Common myeloid progenitor, CD34-positive (primary cell): ENCODE results near the gene ASTN2.

ENCODE experiments used
- CTCF ChIA-PET: fragments of 350-600 bp; sonication (Branson Sonifier 250); formaldehyde crosslinking; loops from one replicate; lab custom pipeline; 2021; ENCODE audit warnings: antibody characterized with exemption; lab: Charles Lee
- POLR2A ChIA-PET: fragments of 350-600 bp; sonication (Branson Sonifier 250); formaldehyde crosslinking; loops from one replicate; lab custom pipeline; 2021; ENCODE audit warnings: antibody characterized with exemption; lab: Charles Lee
- DNase-seq, 3 donors: peaks; one replicate each; pipeline versions ENCODE4 v3.0.0 to v3.0.0-alpha.2; 2013
- H3K27ac ChIP-seq, 2 experiments: 1 replicate in 1 of 2; 2 replicates in 1 of 2; pipeline ENCODE4 v1.7.0; 2013; ENCODE audit warnings: inconsistent platforms in 2 of 2, low read length in 2 of 2, mild to moderate bottlenecking in 2 of 2, low read depth in 1 of 2, moderate library complexity in 1 of 2; ENCODE audit not compliant: severe bottlenecking in 2 of 2, insufficient read depth in 1 of 2, poor library complexity in 1 of 2
- H3K27me3 ChIP-seq, 5 experiments: replicated peaks in 2 of 5; 1 replicate in 3 of 5; 2 replicates in 2 of 5; pipeline versions ENCODE4 v1.6.1 to v1.7.0; 2013; ENCODE audit warnings: low read length in 4 of 5, mild to moderate bottlenecking in 2 of 5, moderate library complexity in 2 of 5, inconsistent platforms in 1 of 5; ENCODE audit not compliant: insufficient read depth in 5 of 5, control insufficient read depth in 4 of 5
- H3K36me3 ChIP-seq, 4 experiments: 1 replicate in 2 of 4; 2 replicates in 2 of 4; pipeline versions ENCODE4 v1.6.1 to v1.7.0; 2013; ENCODE audit warnings: low read length in 3 of 4, control low read depth in 1 of 4, mild to moderate bottlenecking in 1 of 4; ENCODE audit not compliant: control insufficient read depth in 4 of 4, insufficient read depth in 4 of 4
- H3K4me1 ChIP-seq, 4 experiments: 1 replicate in 3 of 4; 2 replicates in 1 of 4; pipeline versions ENCODE4 v1.6.1 to v1.7.1; 2013; ENCODE audit warnings: low read length in 3 of 4, mild to moderate bottlenecking in 3 of 4, control low read depth in 1 of 4, inconsistent platforms in 1 of 4, moderate library complexity in 1 of 4; ENCODE audit not compliant: control insufficient read depth in 4 of 4, insufficient read depth in 4 of 4; ENCODE audit errors: control extremely low read depth in 1 of 4
- H3K4me3 ChIP-seq, 7 experiments: 1 replicate in 4 of 7; 2 replicates in 3 of 7; pipeline versions ENCODE4 v1.5.1 to v1.7.0; 2013; ENCODE audit warnings: mild to moderate bottlenecking in 7 of 7, low read length in 6 of 7, moderate library complexity in 6 of 7, inconsistent platforms in 2 of 7, low read depth in 2 of 7, control low read depth in 1 of 7; ENCODE audit not compliant: insufficient read depth in 4 of 7, control insufficient read depth in 1 of 7; ENCODE audit errors: extremely low read depth in 1 of 7
- H3K9me3 ChIP-seq, 5 experiments: 1 replicate in 4 of 5; 2 replicates in 1 of 5; pipeline versions ENCODE4 v1.6.1 to v1.7.1; 2013; ENCODE audit warnings: low read length in 4 of 5, mild to moderate bottlenecking in 2 of 5, inconsistent platforms in 1 of 5, low read depth in 1 of 5, moderate library complexity in 1 of 5; ENCODE audit not compliant: control insufficient read depth in 4 of 5, insufficient read depth in 2 of 5; ENCODE audit errors: control extremely low read depth in 1 of 5
- WGBS: methylation state at CpG from one replicate; pipeline ENCODE4 v1.1.5; 2013; ENCODE audit not compliant: insufficient coverage; 5-methylcytosine and 5-hydroxymethylcytosine counted together

The ASTN2 gene

GRCh38 chr9:116623715-116624114 is 791.1 kb downstream of the ASTN2 start:
- CTCF ChIA-PET = no interaction called here
- Histone ChIP-seq H3K36me3 (no peaks in the 10 kb centered on the region), H3K27ac (no peak overlapping the region), H3K4me1 (no peaks in the 10 kb centered on the region), H3K9me3 (no peaks in the 10 kb centered on the region), H3K27me3 (no peaks in the 10 kb centered on the region), H3K4me3 (no peak overlapping the region)
- WGBS = 100% methylated on average over 3 of the region's 4 CpGs
- no peak for DNase-seq
- POLR2A ChIA-PET = no interaction called here

DNA sequence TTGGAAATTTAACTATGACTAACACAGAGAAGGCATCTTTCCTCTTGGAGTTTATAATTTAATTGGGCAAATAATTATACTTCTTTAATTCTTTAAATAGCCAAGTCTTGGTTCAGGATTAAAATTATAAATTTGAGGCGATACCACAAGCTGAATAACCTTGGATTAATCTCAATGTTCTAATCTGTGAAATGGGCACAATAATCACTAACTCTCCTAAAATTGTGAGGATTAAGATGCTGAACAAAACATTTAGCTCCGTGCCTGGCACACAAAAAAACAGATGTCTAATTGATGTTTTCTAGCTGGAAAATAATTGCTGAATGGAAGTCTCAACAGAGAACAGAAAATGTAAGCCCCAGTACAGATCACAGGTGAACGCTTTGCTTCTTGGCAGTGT is 797.5 kb downstream of the ASTN2 start:
- H3K4me1 ChIP-seq = no peaks in the 10 kb centered on the region
- no peak for DNase-seq
- no peaks in the 10 kb centered on the region for H3K36me3 ChIP-seq
- H3K27me3 ChIP-seq = no peaks in the 10 kb centered on the region
- no CpG with 5 or more reads among the region's 3 CpGs for WGBS
- no peak overlapping the region for H3K27ac ChIP-seq
- POLR2A ChIA-PET = no interaction called here
- H3K4me3 ChIP-seq = no peak overlapping the region
- CTCF ChIA-PET = no interaction called here
- H3K9me3 ChIP-seq = no peaks in the 10 kb centered on the region

DNA sequence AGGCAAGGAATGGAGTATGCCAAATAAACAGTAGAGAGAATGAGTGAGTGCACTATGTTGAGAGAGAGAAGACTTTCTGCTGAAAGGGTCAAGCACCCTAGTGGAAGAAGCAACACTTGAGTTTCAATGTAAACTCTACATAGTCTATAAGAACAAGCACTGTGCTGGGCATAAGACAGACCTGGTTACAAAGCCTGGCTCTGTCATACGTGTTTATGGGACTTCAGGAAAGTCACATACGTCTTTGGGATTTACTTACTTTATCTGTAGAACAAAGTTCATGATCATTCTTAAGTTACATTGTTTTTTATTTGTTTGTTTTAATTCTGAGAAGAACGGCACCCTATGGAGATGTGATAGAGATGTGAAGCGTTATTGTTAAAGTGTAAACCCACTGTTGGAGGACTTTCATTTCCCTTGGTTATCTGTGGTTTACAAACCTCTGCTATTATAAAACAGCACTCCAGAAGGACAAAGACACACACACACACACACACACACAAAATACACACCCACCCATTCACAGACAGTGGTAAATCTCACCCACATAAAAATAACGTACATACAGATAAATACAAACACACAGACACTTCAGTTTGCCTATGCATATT is 798.4 kb downstream of the ASTN2 start:
- Histone ChIP-seq H3K4me1 (no peaks in the 10 kb centered on the region), H3K27me3 (no peaks in the 10 kb centered on the region), H3K36me3 (no peaks in the 10 kb centered on the region), H3K27ac (no peak overlapping the region), H3K9me3 (no peaks in the 10 kb centered on the region), H3K4me3 (no peak overlapping the region)
- no peak for DNase-seq
- POLR2A ChIA-PET = no interaction called here
- WGBS = 90% methylated on average over 1 of the region's 5 CpGs
- CTCF ChIA-PET = no interaction called here

DNA sequence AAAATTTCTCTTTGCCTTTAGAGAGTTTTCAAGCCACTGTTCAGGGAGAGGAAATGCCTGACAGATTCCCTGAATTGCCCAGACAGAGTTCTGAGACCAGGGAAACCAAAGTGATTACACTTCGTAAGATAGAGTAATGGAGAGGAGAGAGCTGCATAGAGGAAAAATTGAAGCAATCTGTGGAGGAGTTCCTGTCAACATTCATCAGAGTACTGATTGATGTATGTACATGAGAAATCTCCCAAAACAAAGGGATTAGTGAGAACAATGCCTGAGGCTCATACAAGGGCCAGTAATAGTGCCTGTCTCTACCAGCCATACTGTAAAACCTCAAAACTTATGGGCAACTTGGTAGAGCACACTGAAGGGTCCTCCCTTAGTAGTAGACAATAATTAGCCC is 806.8 kb downstream of the ASTN2 start:
- POLR2A ChIA-PET = no interaction called here
- 86% methylated on average over 1 of the region's 1 CpG for WGBS

GRCh38 chr9:116605904-116606341 is 808.9 kb downstream of the ASTN2 start:
- WGBS = 96% methylated on average over 8 of the region's 10 CpGs
- Histone ChIP-seq H3K27ac (no peak overlapping the region), H3K9me3 (no peaks in the 10 kb centered on the region), H3K27me3 (no peaks in the 10 kb centered on the region), H3K4me1 (no peaks in the 10 kb centered on the region), H3K36me3 (no peaks in the 10 kb centered on the region), H3K4me3 (no peak overlapping the region)
- DNase-seq = no peak
- ChIA-PET CTCF (no interaction called here), POLR2A (no interaction called here)

More for the DNA sequence above, 806.8 kb downstream of the ASTN2 start:
- Histone ChIP-seq H3K36me3 (no peaks in the 10 kb centered on the region), H3K27me3 (no peaks in the 10 kb centered on the region), H3K9me3 (no peaks in the 10 kb centered on the region), H3K27ac (no peak overlapping the region), H3K4me1 (no peaks in the 10 kb centered on the region), H3K4me3 (no peak overlapping the region)
- no peak for DNase-seq
- CTCF ChIA-PET = no interaction called here

GRCh38 chr9:116605060-116605459 is 809.8 kb downstream of the ASTN2 start:
- Histone ChIP-seq H3K36me3 (no peaks in the 10 kb centered on the region), H3K4me3 (no peak overlapping the region), H3K9me3 (no peaks in the 10 kb centered on the region), H3K4me1 (no peaks in the 10 kb centered on the region), H3K27ac (no peak overlapping the region), H3K27me3 (no peaks in the 10 kb centered on the region)
- ChIA-PET CTCF (interaction anchor here (1.6 kb wide), 1 partner anchor 256 kb away, joined by 3 read pairs; no protein-coding TSS in a partner anchor), POLR2A (no interaction called here)
- DNase-seq = no peak
- 97% methylated on average over 3 of the region's 3 CpGs for WGBS

DNA sequence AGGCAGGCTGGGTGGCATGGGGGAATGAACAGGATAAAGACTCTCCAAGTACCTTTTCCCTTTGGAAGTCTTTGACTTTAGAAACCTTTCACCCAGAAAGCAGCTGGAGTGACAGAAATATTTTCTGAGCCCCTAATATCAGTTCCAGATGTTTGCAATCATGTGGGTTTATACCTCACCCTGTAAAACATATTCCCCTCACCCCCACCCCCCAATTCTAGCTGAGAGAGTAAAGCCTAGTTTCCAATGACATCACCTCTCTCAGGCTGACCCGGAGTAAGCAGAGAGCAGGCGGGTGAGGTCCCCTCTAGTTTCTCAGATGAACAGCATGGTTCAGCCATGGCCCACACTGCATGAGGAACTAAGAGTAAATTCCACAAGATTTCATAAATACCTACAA is 810.6 kb downstream of the ASTN2 start:
- Histone ChIP-seq H3K27me3 (no peaks in the 10 kb centered on the region), H3K27ac (no peak overlapping the region), H3K4me3 (no peak overlapping the region), H3K9me3 (no peaks in the 10 kb centered on the region), H3K4me1 (no peaks in the 10 kb centered on the region), H3K36me3 (no peaks in the 10 kb centered on the region)
- no peak for DNase-seq
- ChIA-PET CTCF (interaction anchor here (1.6 kb wide), 1 partner anchor 257 kb away, joined by 3 read pairs; no protein-coding TSS in a partner anchor), POLR2A (no interaction called here)
- WGBS = 94% methylated on average over 2 of the region's 2 CpGs
